ENCODE data around the gene UQCC5. TPM values are rescaled to one million over a fixed set of nuclear protein-coding genes. Genes with fewer than 3 reads are reported as not detected.

The UQCC5 gene
- total RNA-seq, 4 donors from 2014 or later, result 1.3 to 29.5 (median 6.3) TPM

GRCh38 chr3:52490035-52490938 lies 46.1 kb upstream of the UQCC5 start:
- no peak for DNase-seq (ENCODE audit: low spot score in 2 of 2)
- H3K4me3 ChIP-seq (ENCODE audit: low read depth, poor library complexity, severe bottlenecking), result no peak overlapping the region
- intact Hi-C loops (cut with DNase I; ENCODE audit: low total_unique reads), result no loop called here
- WGBS, 2 donors, result 77 to 79% methylated on average over 17 to 22 of the region's 22 CpGs
- TF ChIP-seq CTCF (IDR thresholded peaks at IDR 0.05), result no peak
- no peak for TF ChIP-seq POLR2A (IDR thresholded peaks at IDR 0.05)

GRCh38 chr3:52490939-52491526 lies 45.4 kb upstream of the UQCC5 start:
- no peak for TF ChIP-seq POLR2A (IDR thresholded peaks at IDR 0.05)
- TF ChIP-seq CTCF (IDR thresholded peaks at IDR 0.05), result no peak

GRCh38 chr3:52492059-52492458 lies 44.3 kb upstream of the UQCC5 start:
- intact Hi-C loops (cut with DNase I; ENCODE audit: low total_unique reads), result no loop called here
- WGBS, 2 donors, result 88 to 94% methylated on average over 16 to 17 of the region's 21 CpGs
- TF ChIP-seq POLR2A (IDR thresholded peaks at IDR 0.05) (no peak), CTCF (IDR thresholded peaks at IDR 0.05) (no peak)
- H3K4me3 ChIP-seq (ENCODE audit: low read depth, poor library complexity, severe bottlenecking), result no peak overlapping the region
- DNase-seq (ENCODE audit: low spot score in 2 of 2), result no peak

More at GRCh38 chr3:52490939-52491526, 45.4 kb upstream of the UQCC5 start:
- no peak overlapping the region for H3K4me3 ChIP-seq (ENCODE audit: low read depth, poor library complexity, severe bottlenecking)
- intact Hi-C loops (cut with DNase I; ENCODE audit: low total_unique reads), result no loop called here
- DNase-seq (ENCODE audit: low spot score in 2 of 2), result no peak
- 81% methylated on average over 21 to 23 of the region's 23 CpGs for WGBS, 2 donors

- intact Hi-C loops (cut with DNase I; ENCODE audit: low total_unique reads), result no loop called here
- no peak for TF ChIP-seq POLR2A (IDR thresholded peaks at IDR 0.05)
- no peak for TF ChIP-seq CTCF (IDR thresholded peaks at IDR 0.05)
- no peak for DNase-seq (ENCODE audit: low spot score in 2 of 2)
- WGBS, 2 donors, result 89 to 92% methylated on average over 7 of the region's 7 CpGs
- no peak overlapping the region for H3K4me3 ChIP-seq (ENCODE audit: low read depth, poor library complexity, severe bottlenecking)
Measured at GRCh38 chr3:52493232-52494017, 43.0 kb upstream of the UQCC5 start.

- no peak for DNase-seq (ENCODE audit: low spot score in 2 of 2)
- intact Hi-C loops (cut with DNase I; ENCODE audit: low total_unique reads), result no loop called here
- TF ChIP-seq POLR2A (IDR thresholded peaks at IDR 0.05), result no peak
- no peak for TF ChIP-seq CTCF (IDR thresholded peaks at IDR 0.05)
- 77 to 80% methylated on average over 7 of the region's 7 CpGs for WGBS, 2 donors
- H3K4me3 ChIP-seq (ENCODE audit: low read depth, poor library complexity, severe bottlenecking), result no peak overlapping the region
Measured at GRCh38 chr3:52494445-52494844, 42.0 kb upstream of the UQCC5 start.

All from lower leg skin (tissue), 4 donors.